Adrenal gland (tissue), 5 donors: ENCODE measurements around the gene ADGRG7.

Source experiments
- CTCF ChIP-seq, 6 experiments: fragments of 450-650 bp in 4 of 6; fragments of 200-600 bp in 2 of 6; sonication (generic) in 1 of 6; IDR thresholded peaks; 1 replicate in 5 of 6; 2 replicates in 1 of 6; pipeline versions ENCODE4 v1.5.1 to v1.8.0; 2016 to 2021; ENCODE audit warnings: antibody characterized with exemption in 6 of 6, mild to moderate bottlenecking in 2 of 6, moderate library complexity in 1 of 6
- POLR2A ChIP-seq, 2 donors: fragments of 450-650 bp; IDR thresholded peaks; one replicate each; pipeline ENCODE4 v1.6.1; 2017; ENCODE audit warnings: antibody characterized with exemption in 2 of 2, mild to moderate bottlenecking in 2 of 2, moderate library complexity in 1 of 2
- donor health status: DM: no; HTN: no; CAD: no.

- TF ChIP-seq POLR2A (IDR thresholded peaks at IDR 0.05) (no peak), CTCF (IDR thresholded peaks at IDR 0.05) (no peak)
Observed at GRCh38 chr3:100641471-100642032, 32.2 kb downstream of the ADGRG7 start.
